Measurements from ENCODE around the gene MSANTD7. TPM values are rescaled to one million over a fixed set of nuclear protein-coding genes. Genes with fewer than 3 reads are reported as not detected.
"Not testable (repeated sequence)": the region's sequence is repeated elsewhere in the genome, so short reads cannot be mapped to it uniquely, and the experiment has no call there.

Gene MSANTD7
- total and polyA plus RNA-seq, 2 of the 13 experiments (the other 11 are each of a cell fraction or from before 2014, with no cell fraction given), result 3.7 to 16.7 TPM

- TF ChIP-seq NRL (CRISPR knock-in tag; IDR thresholded peaks at IDR 0.05; ENCODE audit: borderline replicate concordance) (no peak), ZNF333 (CRISPR knock-in tag; IDR thresholded peaks at IDR 0.05; ENCODE audit: borderline replicate concordance) (no peak), PLSCR1 (CRISPR knock-in tag; IDR thresholded peaks at IDR 0.05; ENCODE audit: borderline replicate concordance) (no peak)
Measured at GRCh38 chr10:14860791-14861190, 22.7 kb downstream of the MSANTD7 start (continued).

- WGBS (ENCODE audit: low lambda C conversion rate), result 94% methylated on average over 6 of the region's 6 CpGs
- H3K4me3 ChIP-seq (replicated peaks in 1 of 3; ENCODE audit: insufficient read depth in 1 of 3, low read depth in 2 of 3, low read length in 3 of 3); FAIRE-seq; H3K4me1 ChIP-seq (ENCODE audit: insufficient read depth, low read length); ATAC-seq; POLR2A ChIA-PET; DNase-seq (ENCODE audit: low spot score); H3K27ac ChIP-seq (ENCODE audit: extremely low read length, insufficient read depth, low read length); in situ Hi-C loops (cut with HindIII; ENCODE audit: extremely low pct_ligation_motif_present, low pct_unique_long_range_greater_than_20kb); H3K4me2 ChIP-seq (ENCODE audit: low read depth, low read length); CTCF ChIA-PET (ENCODE audit: low intra/inter-chr PET ratio, low total read pairs); H3K27me3 ChIP-seq (ENCODE audit: control insufficient read depth in 1 of 2, insufficient read depth in 2 of 2, low read length in 2 of 2); H3K9me3 ChIP-seq (ENCODE audit: low read length); H2AFZ ChIP-seq (ENCODE audit: low read length); H3K79me2 ChIP-seq (ENCODE audit: insufficient read depth, low read length); H4K20me1 ChIP-seq (ENCODE audit: insufficient read depth, low read length); H3K36me3 ChIP-seq (replicated peaks in 1 of 2; ENCODE audit: control insufficient read depth in 1 of 2, insufficient read depth in 2 of 2, low read length in 2 of 2); BruUV-seq (replicated peaks); intact Hi-C loops (cut with micrococcal nuclease; ENCODE audit: unreplicated experiment); H3K9ac ChIP-seq (ENCODE audit: insufficient read depth, low read depth, low read length): not testable (repeated sequence)
Measured at GRCh38 chr10:14864466-14864865, 26.4 kb downstream of the MSANTD7 start.

GRCh38 chr10:14864871-14865270 is 26.8 kb downstream of the MSANTD7 start:
- H3K27me3 ChIP-seq (ENCODE audit: control insufficient read depth in 1 of 2, insufficient read depth in 2 of 2, low read length in 2 of 2); BruUV-seq (replicated peaks); FAIRE-seq; intact Hi-C loops (cut with micrococcal nuclease; ENCODE audit: unreplicated experiment); H3K27ac ChIP-seq (ENCODE audit: extremely low read length, insufficient read depth, low read length); DNase-seq (ENCODE audit: low spot score); H3K4me2 ChIP-seq (ENCODE audit: low read depth, low read length); in situ Hi-C loops (cut with HindIII; ENCODE audit: extremely low pct_ligation_motif_present, low pct_unique_long_range_greater_than_20kb); H3K36me3 ChIP-seq (replicated peaks in 1 of 2; ENCODE audit: control insufficient read depth in 1 of 2, insufficient read depth in 2 of 2, low read length in 2 of 2); H4K20me1 ChIP-seq (ENCODE audit: insufficient read depth, low read length); ATAC-seq; H3K79me2 ChIP-seq (ENCODE audit: insufficient read depth, low read length); H3K4me1 ChIP-seq (ENCODE audit: insufficient read depth, low read length); H3K9me3 ChIP-seq (ENCODE audit: low read length); H2AFZ ChIP-seq (ENCODE audit: low read length); H3K9ac ChIP-seq (ENCODE audit: insufficient read depth, low read depth, low read length); POLR2A ChIA-PET; H3K4me3 ChIP-seq (replicated peaks in 1 of 3; ENCODE audit: insufficient read depth in 1 of 3, low read depth in 2 of 3, low read length in 3 of 3); CTCF ChIA-PET (ENCODE audit: low intra/inter-chr PET ratio, low total read pairs): not testable (repeated sequence)
- 96% methylated on average over 3 of the region's 3 CpGs for WGBS (ENCODE audit: low lambda C conversion rate)
